Activated naive CD8-positive, alpha-beta T cell treated with anti-CD3 and anti-CD28 coated beads for 36 hours (primary cell): Measurements from ENCODE around the gene SLF1. TPM values are rescaled to one million over a fixed set of nuclear protein-coding genes. Genes with fewer than 3 reads are reported as not detected.

Experiments
- DNase-seq: peaks from one replicate; pipeline ENCODE4 v3.0.0; 2021
- H3K27ac Mint-ChIP-seq: one replicate; pipeline ENCODE4 v1.8.0; 2022; ENCODE audit warnings: mild to moderate bottlenecking, moderate library complexity, mixed read lengths
- H3K27me3 Mint-ChIP-seq: one replicate; pipeline ENCODE4 v1.8.0; 2022; ENCODE audit warnings: mild to moderate bottlenecking, mixed read lengths
- H3K36me3 Mint-ChIP-seq: one replicate; pipeline ENCODE4 v1.8.0; 2021; ENCODE audit warnings: mild to moderate bottlenecking, mixed read lengths
- H3K4me1 Mint-ChIP-seq: one replicate; pipeline ENCODE4 v1.8.0; 2021; ENCODE audit warnings: mixed read lengths
- H3K4me3 Mint-ChIP-seq: one replicate; pipeline ENCODE4 v1.8.0; 2022; ENCODE audit warnings: mild to moderate bottlenecking, moderate library complexity, mixed read lengths
- H3K9me3 Mint-ChIP-seq: one replicate; pipeline ENCODE4 v1.8.0; 2022; ENCODE audit warnings: mixed read lengths
- total RNA-seq, 2 experiments: library from RNA; stranded (reverse); gene quantifications; one replicate each; pipeline ENCODE4 v1.2.3, GENCODE V29; 2021

SLF1 gene
- total RNA-seq, 2 experiments from 2014 or later, result 10.7 to 13.0 TPM

DNA sequence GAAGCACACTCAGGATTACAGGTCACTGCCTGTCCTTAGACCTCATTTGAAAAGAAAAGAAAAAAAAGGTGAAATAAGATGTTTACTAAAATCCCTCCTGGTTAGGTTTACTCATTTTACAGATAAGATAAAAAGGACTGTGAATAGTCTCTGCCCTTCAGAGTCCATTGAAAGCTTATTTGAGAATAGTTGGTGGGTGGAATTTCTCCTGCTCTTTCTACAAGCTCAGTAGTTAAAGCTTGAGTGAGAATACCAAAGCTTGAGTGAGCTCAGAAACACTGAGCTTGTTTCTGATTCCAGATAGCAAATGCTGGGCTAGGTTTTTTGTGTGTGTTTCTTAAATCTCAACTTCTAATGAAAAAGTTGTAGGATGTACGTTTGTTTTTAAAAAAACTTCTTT, 106.7 kb downstream of the SLF1 start:
- H3K4me1 Mint-ChIP-seq, result no peaks in the 10 kb centered on the region
- no peaks in the 10 kb centered on the region for H3K9me3 Mint-ChIP-seq
- H3K27ac Mint-ChIP-seq, result no peak overlapping the region
- no peaks in the 10 kb centered on the region for H3K36me3 Mint-ChIP-seq
- H3K27me3 Mint-ChIP-seq, result no peaks in the 10 kb centered on the region
- no peak overlapping the region for H3K4me3 Mint-ChIP-seq
- no peak for DNase-seq

DNA sequence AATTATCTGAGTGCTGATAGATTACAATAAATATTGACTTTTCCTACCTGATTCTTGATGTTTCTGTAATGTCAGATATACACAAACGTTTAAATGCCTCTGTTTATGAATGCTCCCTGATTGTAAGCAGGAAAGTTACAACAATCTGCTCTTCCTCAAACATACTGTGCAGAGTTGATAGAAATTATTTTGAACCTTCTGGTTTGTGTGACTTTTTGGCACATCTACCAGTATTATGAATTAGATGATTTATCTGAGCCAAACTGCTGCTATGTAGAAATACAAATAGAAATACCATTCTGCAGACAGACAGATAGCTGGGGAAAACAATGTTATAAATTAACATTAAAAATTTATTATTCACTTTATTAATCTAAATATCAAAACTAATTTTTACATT, 113.0 kb downstream of the SLF1 start:
- H3K9me3 Mint-ChIP-seq, result no peaks in the 10 kb centered on the region
- H3K4me1 Mint-ChIP-seq, result no peaks in the 10 kb centered on the region
- H3K36me3 Mint-ChIP-seq, result no peaks in the 10 kb centered on the region
- H3K4me3 Mint-ChIP-seq, result no peak overlapping the region
- no peak for DNase-seq
- no peaks in the 10 kb centered on the region for H3K27me3 Mint-ChIP-seq
- no peak overlapping the region for H3K27ac Mint-ChIP-seq

DNA sequence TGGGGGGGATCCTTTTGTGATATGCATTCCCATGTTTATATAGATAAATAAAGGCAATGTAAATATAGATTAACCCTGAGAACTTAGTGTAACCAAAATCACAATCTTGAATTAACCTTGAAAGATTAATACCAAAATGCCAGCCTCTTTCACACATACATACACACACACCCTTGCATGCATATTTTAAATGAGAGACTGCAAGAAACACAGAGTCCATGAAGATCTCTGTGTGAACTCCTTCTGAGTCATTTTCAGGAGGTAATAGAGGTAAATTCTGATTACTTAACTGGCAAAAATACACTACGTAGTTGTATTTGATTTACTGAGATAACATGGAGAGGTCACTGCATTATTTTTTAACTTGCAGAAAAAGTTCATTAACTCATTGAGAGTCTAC, 118.0 kb downstream of the SLF1 start:
- Mint-ChIP-seq H3K36me3 (no peaks in the 10 kb centered on the region), H3K27me3 (no peaks in the 10 kb centered on the region), H3K4me3 (no peak overlapping the region), H3K27ac (no peak overlapping the region), H3K9me3 (no peaks in the 10 kb centered on the region), H3K4me1 (no peaks in the 10 kb centered on the region)
- DNase-seq, result no peak

DNA sequence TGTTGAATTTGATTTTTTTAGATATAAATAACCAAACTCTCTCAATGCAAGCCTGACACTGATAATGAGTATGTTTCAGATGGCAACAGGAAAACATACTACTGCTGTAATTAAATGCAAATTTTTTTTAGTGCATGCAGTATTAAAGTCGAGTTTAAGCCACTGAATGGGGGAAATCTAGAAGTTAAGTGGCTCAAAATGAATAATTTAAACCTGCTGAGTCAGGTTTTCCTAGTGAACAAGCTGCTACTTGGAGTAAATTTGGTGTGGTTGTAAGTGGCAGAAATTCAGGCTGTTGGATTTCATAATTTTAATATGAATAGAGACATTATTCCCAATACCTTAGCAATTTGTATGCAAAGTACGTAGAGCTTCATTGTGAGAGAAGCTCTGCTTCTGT, 121.8 kb downstream of the SLF1 start:
- Mint-ChIP-seq H3K27ac (no peak overlapping the region), H3K27me3 (peaks cover 6% of the 10 kb centered on the region), H3K4me1 (no peaks in the 10 kb centered on the region), H3K9me3 (no peaks in the 10 kb centered on the region), H3K4me3 (no peak overlapping the region), H3K36me3 (no peaks in the 10 kb centered on the region)
- DNase-seq, result no peak

DNA sequence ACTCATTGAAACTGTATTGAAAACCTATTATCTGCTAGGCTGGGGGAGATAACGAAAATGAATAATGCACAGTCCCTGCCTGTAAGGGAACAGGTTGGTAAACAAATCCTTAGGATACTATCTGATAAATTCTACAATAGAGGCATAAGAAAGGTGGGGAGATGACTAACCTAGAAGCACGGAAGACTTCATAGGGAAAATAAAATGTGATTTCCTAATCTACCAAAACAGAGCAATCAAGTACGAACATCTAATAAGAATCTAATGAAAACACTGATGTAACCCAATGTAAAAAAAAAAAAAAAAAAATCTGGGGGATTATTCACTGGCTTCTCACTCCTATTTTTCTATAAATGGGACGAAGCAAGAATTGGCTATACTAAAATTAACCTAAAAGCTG, 124.4 kb downstream of the SLF1 start:
- Mint-ChIP-seq H3K4me3 (no peak overlapping the region), H3K27ac (no peak overlapping the region), H3K4me1 (peaks cover 7% of the 10 kb centered on the region), H3K9me3 (no peaks in the 10 kb centered on the region), H3K36me3 (no peaks in the 10 kb centered on the region), H3K27me3 (peaks cover 6% of the 10 kb centered on the region)
- DNase-seq, result no peak

DNA sequence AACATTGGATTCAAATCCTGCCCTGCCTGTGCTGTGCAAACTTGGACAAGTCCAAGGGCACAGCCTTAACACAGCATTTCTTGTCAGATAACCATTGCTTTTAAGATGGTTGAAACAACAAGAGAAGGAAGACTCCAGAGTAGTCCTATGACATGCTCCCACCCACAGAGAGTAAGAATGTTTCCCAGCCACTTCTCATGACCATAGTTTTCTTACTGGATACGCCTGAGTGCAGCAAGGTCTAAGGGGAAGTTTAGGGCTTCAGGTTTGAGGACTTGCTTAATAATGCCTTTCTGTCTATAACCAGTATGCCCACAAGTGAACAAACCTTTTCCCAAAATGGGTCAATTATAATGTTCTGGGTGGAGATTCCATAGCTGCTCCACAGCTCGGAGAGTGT, 126.4 kb downstream of the SLF1 start:
- H3K4me3 Mint-ChIP-seq, result no peak overlapping the region
- peaks cover 16% of the 10 kb centered on the region for H3K4me1 Mint-ChIP-seq
- no peak overlapping the region for H3K27ac Mint-ChIP-seq
- DNase-seq, result no peak
- H3K27me3 Mint-ChIP-seq, result peaks cover 6% of the 10 kb centered on the region
- H3K36me3 Mint-ChIP-seq, result no peaks in the 10 kb centered on the region
- no peaks in the 10 kb centered on the region for H3K9me3 Mint-ChIP-seq

DNA sequence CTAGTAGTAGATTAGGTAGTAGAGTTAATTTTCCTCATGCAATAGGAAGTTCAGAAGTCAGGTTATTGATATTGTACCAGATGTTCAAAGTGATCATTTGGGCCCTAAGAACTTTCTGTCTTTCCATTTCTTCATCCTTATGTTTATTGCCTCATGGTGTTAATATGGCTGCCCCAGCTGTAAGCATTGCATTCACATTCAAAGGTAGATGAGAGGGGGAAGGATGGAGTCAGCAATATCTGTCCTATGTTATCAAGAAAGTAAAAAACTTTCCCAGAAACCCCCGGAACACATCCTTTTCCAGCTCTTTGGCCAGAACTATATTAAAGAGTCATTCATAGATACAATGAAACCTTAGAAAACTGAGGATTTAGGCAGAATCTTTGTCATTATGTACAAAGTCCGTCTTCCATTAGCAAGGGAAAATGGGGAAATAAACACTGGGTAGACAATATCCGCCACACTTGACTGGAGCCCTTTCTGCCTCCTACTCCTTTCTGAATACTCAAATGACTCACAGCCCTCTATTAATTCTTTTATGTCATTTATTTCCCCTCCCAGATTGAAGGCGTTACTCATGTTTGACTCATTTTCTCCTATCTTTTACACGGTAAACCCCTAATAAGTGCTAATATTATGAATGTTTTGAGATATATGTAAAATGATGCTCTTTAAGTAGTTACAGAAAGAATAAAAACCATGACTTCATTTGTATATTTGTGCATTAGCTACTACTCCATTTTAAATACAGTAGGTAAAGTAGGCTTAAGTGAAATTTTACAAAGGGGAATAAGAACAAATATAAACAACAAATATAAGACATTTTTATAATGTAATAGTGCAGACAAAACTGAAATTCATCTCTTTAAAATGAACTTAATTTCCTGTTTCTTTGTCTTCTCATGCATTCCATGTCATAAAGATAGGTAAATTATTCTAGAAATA, 127.6 kb downstream of the SLF1 start:
- Mint-ChIP-seq H3K4me1 (peaks cover 16% of the 10 kb centered on the region), H3K4me3 (no peak overlapping the region), H3K9me3 (no peaks in the 10 kb centered on the region)

DNA sequence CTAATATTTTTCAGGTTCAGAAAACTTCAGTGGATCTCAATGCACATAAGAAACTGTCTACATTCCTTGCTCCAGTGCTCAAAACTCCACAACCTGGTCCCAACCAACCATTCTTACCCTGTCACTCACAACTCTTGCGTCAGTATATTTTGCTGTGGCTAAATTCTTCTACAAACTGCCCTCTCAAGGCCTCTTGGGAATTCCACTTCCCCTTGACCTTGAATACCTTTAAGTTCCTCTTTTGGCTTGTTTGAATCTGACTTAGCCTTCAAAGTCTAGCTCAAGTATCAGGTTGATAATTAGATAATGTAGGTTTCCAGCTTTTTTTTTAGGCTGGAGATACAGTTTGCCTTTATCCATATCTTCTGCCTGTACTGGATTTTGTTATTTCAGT, 128.3 kb downstream of the SLF1 start:
- Mint-ChIP-seq H3K27me3 (peaks cover 6% of the 10 kb centered on the region), H3K4me3 (no peak overlapping the region), H3K27ac (no peak overlapping the region), H3K36me3 (no peaks in the 10 kb centered on the region), H3K4me1 (peaks cover 16% of the 10 kb centered on the region), H3K9me3 (no peaks in the 10 kb centered on the region)
- DNase-seq, result no peak

More for the DNA sequence above, 127.6 kb downstream of the SLF1 start:
- no peak for DNase-seq
- Mint-ChIP-seq H3K27me3 (peaks cover 6% of the 10 kb centered on the region), H3K27ac (no peak overlapping the region), H3K36me3 (no peaks in the 10 kb centered on the region)

Other genes starting within 250 kb of the SLF1 start
- gene KIAA0825, start 65 bp upstream of the SLF1 start, total RNA-seq, result 1 to 10 TPM in 1 of 2 experiments, under 1 TPM in 1; 0.76 to 1.0 TPM